Measurements from ENCODE around the gene EMP2.
"Not testable (repeated sequence)": the region's sequence is repeated elsewhere in the genome, so short reads cannot be mapped to it uniquely, and the experiment has no call there.

EMP2 gene

GRCh38 chr16:10579965-10580882 lies at the start of gene EMP2:
EMP2 (minus strand) TSS chr16:10580598; CDS start chr16:10547617, 32,981 bp downstream.
- Histone ChIP-seq H3K4me1 (ENCODE audit: control insufficient read depth, insufficient read depth, low read length) (peaks cover 43% of the 10 kb centered on the region), H3K27ac (ENCODE audit: low read depth, low read length) (peak within 1 kb of the TSS; percentile 97), H3K9ac (ENCODE audit: low read length) (peak within 1 kb of the TSS; percentile 83), H3K36me3 (ENCODE audit: control insufficient read depth, insufficient read depth, low read length) (no peaks in the 10 kb centered on the region), H3K4me3 (ENCODE audit: low read length) (peak within 1 kb of the TSS; percentile 84), H3K27me3 (ENCODE audit: control insufficient read depth, insufficient read depth, low read length) (no peaks in the 10 kb centered on the region)

DNA sequence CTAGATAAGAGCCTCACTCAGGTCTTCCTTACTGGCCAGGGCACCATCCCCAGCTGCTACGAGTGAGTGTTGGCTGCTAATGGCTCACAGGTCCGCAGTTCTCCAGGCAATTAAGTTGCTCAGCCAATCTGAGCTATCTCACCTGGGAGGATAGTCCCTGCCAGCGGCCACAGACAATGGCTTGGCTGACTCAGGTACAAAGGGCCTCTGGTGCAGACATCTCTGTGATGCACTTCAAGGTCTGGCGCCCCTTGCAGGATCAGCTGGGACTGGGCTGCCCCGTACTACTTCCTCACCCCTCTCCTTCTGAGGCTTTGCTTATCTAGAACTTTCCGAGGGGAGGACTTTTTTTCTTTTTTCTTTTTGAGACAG lies 49.2 kb upstream of the EMP2 start:
- H3K27me3 ChIP-seq (ENCODE audit: control insufficient read depth, insufficient read depth, low read length), result no peaks in the 10 kb centered on the region
- H3K4me3 ChIP-seq (ENCODE audit: low read length), result no peak overlapping the region
- H3K27ac ChIP-seq (ENCODE audit: low read depth, low read length), result no peak overlapping the region
- no peak overlapping the region for H3K9ac ChIP-seq (ENCODE audit: low read length)
- H3K4me1 ChIP-seq (ENCODE audit: control insufficient read depth, insufficient read depth, low read length), result no peaks in the 10 kb centered on the region
- no peaks in the 10 kb centered on the region for H3K36me3 ChIP-seq (ENCODE audit: control insufficient read depth, insufficient read depth, low read length)

DNA sequence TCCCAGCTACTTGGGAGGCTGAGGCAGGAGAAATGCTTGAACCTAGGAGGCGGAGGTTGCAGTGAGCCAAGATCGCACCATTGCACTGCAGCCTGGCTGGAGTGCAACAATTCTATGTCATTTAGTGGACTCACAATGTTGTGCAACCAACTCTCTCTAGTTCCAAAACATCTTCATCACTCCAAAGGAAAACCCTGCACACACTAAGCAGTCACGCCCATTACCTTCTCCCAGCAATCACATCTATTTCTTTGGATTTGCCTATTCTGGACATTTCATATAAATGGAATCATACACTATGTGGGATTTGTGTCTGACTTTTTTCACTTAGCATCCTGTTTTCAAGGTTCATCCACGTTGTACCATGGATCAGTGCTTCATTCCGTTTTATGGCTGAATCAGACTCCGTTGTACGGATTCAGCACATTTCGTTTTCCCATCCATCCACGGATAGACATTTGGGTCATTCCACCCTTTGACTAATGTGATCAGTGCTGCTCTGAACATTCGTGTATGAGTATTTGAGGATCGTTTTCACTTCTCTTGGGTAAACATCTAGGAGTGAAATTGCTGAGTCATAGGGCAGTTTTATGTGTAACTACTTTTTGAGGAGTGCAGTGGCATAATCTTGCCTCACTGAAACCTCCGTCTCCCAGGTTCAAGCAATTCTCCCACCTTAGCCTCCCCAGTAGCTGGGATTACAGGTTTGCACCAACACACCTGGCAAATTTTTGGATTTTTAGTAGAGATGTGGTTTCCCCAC lies 45.4 kb upstream of the EMP2 start:
- Histone ChIP-seq H3K4me1 (ENCODE audit: control insufficient read depth, insufficient read depth, low read length) (no peaks in the 10 kb centered on the region), H3K4me3 (ENCODE audit: low read length) (no peak overlapping the region), H3K36me3 (ENCODE audit: control insufficient read depth, insufficient read depth, low read length) (no peaks in the 10 kb centered on the region), H3K27me3 (ENCODE audit: control insufficient read depth, insufficient read depth, low read length) (no peaks in the 10 kb centered on the region), H3K9ac (ENCODE audit: low read length) (no peak overlapping the region), H3K27ac (ENCODE audit: low read depth, low read length) (no peak overlapping the region)

GRCh38 chr16:10624527-10624926 lies 44.1 kb upstream of the EMP2 start:
- Histone ChIP-seq H3K36me3 (ENCODE audit: control insufficient read depth, insufficient read depth, low read length) (no peaks in the 10 kb centered on the region), H3K9ac (ENCODE audit: low read length) (no peak overlapping the region), H3K27me3 (ENCODE audit: control insufficient read depth, insufficient read depth, low read length) (no peaks in the 10 kb centered on the region), H3K4me3 (ENCODE audit: low read length) (no peak overlapping the region), H3K27ac (ENCODE audit: low read depth, low read length) (no peak overlapping the region), H3K4me1 (ENCODE audit: control insufficient read depth, insufficient read depth, low read length) (no peaks in the 10 kb centered on the region)

- H3K27ac ChIP-seq (ENCODE audit: low read depth, low read length), result no peak overlapping the region
- H3K4me3 ChIP-seq (ENCODE audit: low read length), result no peak overlapping the region
- no peaks in the 10 kb centered on the region for H3K4me1 ChIP-seq (ENCODE audit: control insufficient read depth, insufficient read depth, low read length)
- no peaks in the 10 kb centered on the region for H3K36me3 ChIP-seq (ENCODE audit: control insufficient read depth, insufficient read depth, low read length)
- H3K9ac ChIP-seq (ENCODE audit: low read length), result no peak overlapping the region
- H3K27me3 ChIP-seq (ENCODE audit: control insufficient read depth, insufficient read depth, low read length), result no peaks in the 10 kb centered on the region
These were observed 42.7 kb upstream of the EMP2 start for GRCh38 chr16:10623059-10623458.

GRCh38 chr16:10622036-10622921 lies 41.9 kb upstream of the EMP2 start:
- Histone ChIP-seq H3K4me1 (ENCODE audit: control insufficient read depth, insufficient read depth, low read length) (no peaks in the 10 kb centered on the region), H3K27ac (ENCODE audit: low read depth, low read length) (no peak overlapping the region), H3K27me3 (ENCODE audit: control insufficient read depth, insufficient read depth, low read length) (no peaks in the 10 kb centered on the region), H3K4me3 (ENCODE audit: low read length) (no peak overlapping the region), H3K36me3 (ENCODE audit: control insufficient read depth, insufficient read depth, low read length) (no peaks in the 10 kb centered on the region), H3K9ac (ENCODE audit: low read length) (no peak overlapping the region)

GRCh38 chr16:10621216-10621949 lies 41.0 kb upstream of the EMP2 start:
- not testable (repeated sequence) for H3K4me3 ChIP-seq (ENCODE audit: low read length); H3K4me1 ChIP-seq (ENCODE audit: control insufficient read depth, insufficient read depth, low read length)

DNA sequence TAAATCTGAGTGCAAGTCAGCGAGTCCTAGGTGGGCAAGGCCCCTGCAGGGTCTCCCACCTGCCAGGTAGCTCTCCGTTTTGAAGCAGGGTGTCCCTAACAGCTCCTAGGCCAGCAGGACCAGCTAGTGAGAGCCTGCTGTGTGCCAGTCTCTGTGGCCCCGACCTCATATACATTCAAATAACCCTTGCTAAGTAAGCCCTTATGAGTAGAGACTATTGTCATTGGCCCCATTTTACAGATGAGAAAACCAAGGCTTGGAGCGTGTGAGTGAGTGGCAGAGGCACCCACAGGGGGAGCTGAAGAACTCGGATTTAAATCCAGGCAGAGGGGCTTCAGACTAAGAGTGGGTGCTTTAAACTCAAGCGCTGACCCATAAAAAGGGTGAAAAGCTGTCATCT lies 39.7 kb upstream of the EMP2 start:
- Histone ChIP-seq H3K4me1 (ENCODE audit: control insufficient read depth, insufficient read depth, low read length) (peaks cover 2% of the 10 kb centered on the region), H3K27me3 (ENCODE audit: control insufficient read depth, insufficient read depth, low read length) (no peaks in the 10 kb centered on the region), H3K9ac (ENCODE audit: low read length) (no peak overlapping the region), H3K4me3 (ENCODE audit: low read length) (peak overlapping the region; percentile 14), H3K27ac (ENCODE audit: low read depth, low read length) (no peak overlapping the region), H3K36me3 (ENCODE audit: control insufficient read depth, insufficient read depth, low read length) (no peaks in the 10 kb centered on the region)

More at GRCh38 chr16:10621216-10621949, 41.0 kb upstream of the EMP2 start:
- H3K36me3 ChIP-seq (ENCODE audit: control insufficient read depth, insufficient read depth, low read length); H3K9ac ChIP-seq (ENCODE audit: low read length); H3K27me3 ChIP-seq (ENCODE audit: control insufficient read depth, insufficient read depth, low read length); H3K27ac ChIP-seq (ENCODE audit: low read depth, low read length): not testable (repeated sequence)

DNA sequence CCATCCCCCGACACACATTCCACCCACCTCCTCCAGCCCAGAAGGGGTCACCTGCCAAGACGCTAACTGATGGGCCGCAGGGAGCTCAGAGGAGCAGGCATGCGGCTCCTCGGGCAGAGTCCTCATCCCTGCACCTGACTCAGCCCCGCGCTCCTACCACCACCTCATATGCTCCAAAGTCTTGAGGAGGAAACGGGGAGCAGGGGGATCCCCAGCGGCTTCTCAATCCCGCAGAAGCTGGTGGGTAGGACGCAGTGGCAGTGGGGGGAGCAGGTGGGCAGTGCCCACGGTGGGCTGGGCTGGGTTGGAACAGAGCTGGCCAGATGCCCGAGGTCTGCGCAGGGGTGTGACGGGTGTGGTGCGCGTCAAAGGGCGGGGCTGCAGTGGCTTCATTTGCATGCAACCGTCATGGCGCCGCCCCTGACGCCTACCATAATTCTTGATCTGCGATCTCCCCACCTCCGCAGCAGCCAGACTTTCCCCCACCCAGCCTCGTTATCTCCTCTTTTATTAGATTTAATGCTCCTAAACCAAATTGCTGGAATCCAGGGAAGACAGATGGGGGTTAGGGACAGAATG lies 39.0 kb upstream of the EMP2 start:
- Histone ChIP-seq H3K9ac (ENCODE audit: low read length) (no peak overlapping the region), H3K4me3 (ENCODE audit: low read length) (peak overlapping the region; percentile 32), H3K27me3 (ENCODE audit: control insufficient read depth, insufficient read depth, low read length) (no peaks in the 10 kb centered on the region), H3K27ac (ENCODE audit: low read depth, low read length) (peak overlapping the region; percentile 40), H3K36me3 (ENCODE audit: control insufficient read depth, insufficient read depth, low read length) (no peaks in the 10 kb centered on the region), H3K4me1 (ENCODE audit: control insufficient read depth, insufficient read depth, low read length) (peaks cover 2% of the 10 kb centered on the region)

DNA sequence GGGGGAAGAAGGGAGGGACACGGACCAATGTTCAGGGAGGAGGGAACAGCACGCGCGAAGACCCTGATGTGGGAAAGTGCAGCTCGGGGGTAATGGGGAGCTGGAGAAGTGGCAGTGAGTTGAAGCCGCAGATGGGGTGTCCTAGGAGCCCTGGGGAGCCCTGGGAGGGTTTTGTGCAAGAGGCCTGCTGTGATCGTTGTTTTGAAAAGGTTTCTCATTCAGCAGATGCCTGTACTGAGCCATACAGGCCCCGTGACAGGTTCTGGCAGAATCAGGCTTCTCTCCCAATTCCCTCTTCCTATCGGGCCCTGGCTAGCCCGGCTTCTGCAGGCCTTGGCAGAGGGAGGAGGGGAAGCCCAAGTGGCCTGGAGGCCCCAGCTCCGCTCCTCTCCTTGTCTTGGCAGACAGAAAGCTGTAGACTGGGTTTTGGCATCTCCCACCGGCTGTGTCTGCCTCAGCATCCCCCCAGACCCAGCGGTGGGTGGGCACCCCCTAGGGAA lies 38.4 kb upstream of the EMP2 start:
- H3K27ac ChIP-seq (ENCODE audit: low read depth, low read length), result peak overlapping the region; percentile 40
- no peak overlapping the region for H3K9ac ChIP-seq (ENCODE audit: low read length)

GRCh38 chr16:10617662-10618420 lies 37.4 kb upstream of the EMP2 start:
- peaks cover 2% of the 10 kb centered on the region for H3K4me1 ChIP-seq (ENCODE audit: control insufficient read depth, insufficient read depth, low read length)
- H3K27me3 ChIP-seq (ENCODE audit: control insufficient read depth, insufficient read depth, low read length), result no peaks in the 10 kb centered on the region
- H3K36me3 ChIP-seq (ENCODE audit: control insufficient read depth, insufficient read depth, low read length), result no peaks in the 10 kb centered on the region
- H3K27ac ChIP-seq (ENCODE audit: low read depth, low read length), result no peak overlapping the region
- H3K4me3 ChIP-seq (ENCODE audit: low read length), result no peak overlapping the region
- H3K9ac ChIP-seq (ENCODE audit: low read length), result no peak overlapping the region

More for the DNA sequence above, 38.4 kb upstream of the EMP2 start:
- no peaks in the 10 kb centered on the region for H3K27me3 ChIP-seq (ENCODE audit: control insufficient read depth, insufficient read depth, low read length)
- H3K36me3 ChIP-seq (ENCODE audit: control insufficient read depth, insufficient read depth, low read length), result no peaks in the 10 kb centered on the region
- peak overlapping the region; percentile 32 for H3K4me3 ChIP-seq (ENCODE audit: low read length)
- H3K4me1 ChIP-seq (ENCODE audit: control insufficient read depth, insufficient read depth, low read length), result peaks cover 2% of the 10 kb centered on the region

Data from rectal smooth muscle tissue (tissue), 1 donor.